HG03565 (cell line): ENCODE measurements around the gene EZH2.

ENCODE experiments used
- ATAC-seq: cut with Tn5 transposase; IDR thresholded peaks from one replicate; pipeline ENCODE4 v1.9.1; 2021; ENCODE audit warnings: mild to moderate bottlenecking, moderate library complexity; ENCODE audit not compliant: unreplicated experiment

The EZH2 gene

GRCh38 chr7:148884049-148884298, at the start of gene EZH2:
EZH2 (minus strand) TSS chr7:148884291; CDS start chr7:148847298, 36,993 bp downstream.
- peak; percentile 14 for ATAC-seq

- ATAC-seq = no peak
Observed at GRCh38 chr7:148931470-148931869, 47.4 kb upstream of the EZH2 start.

- no peak for ATAC-seq
Observed at GRCh38 chr7:148930335-148930734, 46.2 kb upstream of the EZH2 start.

GRCh38 chr7:148929176-148929575, 45.1 kb upstream of the EZH2 start:
- no peak for ATAC-seq

- no peak for ATAC-seq
Observed at GRCh38 chr7:148927123-148928045, 43.3 kb upstream of the EZH2 start.

GRCh38 chr7:148925836-148926235, 41.7 kb upstream of the EZH2 start:
- no peak for ATAC-seq

GRCh38 chr7:148924011-148924410, 39.9 kb upstream of the EZH2 start:
- no peak for ATAC-seq

- ATAC-seq = no peak
Observed at GRCh38 chr7:148921806-148922205, 37.7 kb upstream of the EZH2 start.

GRCh38 chr7:148921189-148921588, 37.1 kb upstream of the EZH2 start:
- no peak for ATAC-seq

- peak; percentile 73 for ATAC-seq
Observed at GRCh38 chr7:148919859-148920258, 35.8 kb upstream of the EZH2 start.

- ATAC-seq = no peak
Observed at GRCh38 chr7:148918058-148918596, 34.0 kb upstream of the EZH2 start.

GRCh38 chr7:148916186-148916585, 32.1 kb upstream of the EZH2 start:
- no peak for ATAC-seq

GRCh38 chr7:148915211-148915610, 31.1 kb upstream of the EZH2 start:
- ATAC-seq = no peak

GRCh38 chr7:148914208-148914777, 30.2 kb upstream of the EZH2 start:
- peak; percentile 48 for ATAC-seq

GRCh38 chr7:148912758-148913541, 28.9 kb upstream of the EZH2 start:
- peak; percentile 66 for ATAC-seq

GRCh38 chr7:148912151-148912550, 28.1 kb upstream of the EZH2 start:
- no peak for ATAC-seq

- ATAC-seq = no peak
Observed at GRCh38 chr7:148911626-148912025, 27.5 kb upstream of the EZH2 start.

GRCh38 chr7:148909568-148909967, 25.5 kb upstream of the EZH2 start:
- no peak for ATAC-seq

GRCh38 chr7:148906707-148907498, 22.8 kb upstream of the EZH2 start:
- ATAC-seq = no peak

GRCh38 chr7:148905093-148905666, 21.1 kb upstream of the EZH2 start:
- no peak for ATAC-seq
